MM.1S (cell line): Measurements from ENCODE around the gene TCF12.
"Not testable (repeated sequence)": the region's sequence is repeated elsewhere in the genome, so short reads cannot be mapped to it uniquely, and the experiment has no call there.

Source experiments
- CTCF ChIP-seq: fragments of 300-600 bp; sonication (generic); IDR thresholded peaks from 2 replicates; pipeline ENCODE4 v1.5.1; 2016; ENCODE audit warnings: antibody characterized with exemption, low read length, mixed read lengths
- EZH2 ChIP-seq: fragments of 300-600 bp; sonication (generic); optimal IDR thresholded peaks from 2 replicates; pipeline ENCODE3; 2017; ENCODE audit warnings: low read depth, mild to moderate bottlenecking, antibody characterized with exemption, low read length, mixed read lengths
- EZH2phosphoT487 ChIP-seq: fragments of 300-600 bp; sonication (generic); IDR thresholded peaks from 2 replicates; pipeline ENCODE4 v1.6.1; 2018; ENCODE audit warnings: antibody characterized with exemption, low read length

GRCh38 chr15:57014896-57015295, 96.5 kb downstream of the TCF12 start:
- not testable (repeated sequence) for TF ChIP-seq CTCF, EZH2, EZH2phosphoT487
